SK-N-SH (cell line): ENCODE data around the gene MARCHF10. TPM values are rescaled to one million over a fixed set of nuclear protein-coding genes. Genes with fewer than 3 reads are reported as not detected.
"Not testable (repeated sequence)": the region's sequence is repeated elsewhere in the genome, so short reads cannot be mapped to it uniquely, and the experiment has no call there.

Experiments
- CTCF ChIA-PET: fragments of 300-600, 350-600 bp; formaldehyde crosslinking; extraction: SDS; loops from one replicate; lab custom pipeline; 2021; lab: Yijun Ruan, JAX
- POLR2A ChIA-PET: fragments of 350-600 bp; sonication (Branson Sonifier 250); formaldehyde crosslinking; extraction: SDS; loops from one replicate; lab custom pipeline; 2020; ENCODE audit warnings: antibody characterized with exemption, inconsistent platforms; lab: Yijun Ruan, JAX
- DNase-seq: peaks from one replicate; pipeline ENCODE4 v3.0.0; 2012
- H2AFZ ChIP-seq: fragments of 200-600 bp; sonication (generic); 2 replicates; pipeline ENCODE4 v1.8.1; 2016; ENCODE audit warnings: antibody characterized with exemption, mild to moderate bottlenecking, low read depth
- H3F3A ChIP-seq: fragments of 200-600 bp; sonication (generic); replicated peaks from 2 replicates; pipeline ENCODE3; 2016; ENCODE audit warnings: antibody characterized with exemption, mild to moderate bottlenecking; ENCODE audit not compliant: insufficient read depth
- H3K27ac ChIP-seq, 2 experiments: fragments of 200-500 bp in 1 of 2; fragments of 200-600 bp in 1 of 2; sonication (Bioruptor generic) in 1 of 2; sonication (generic), shearing (Covaris generic) in 1 of 2; 2 replicates each; pipeline versions ENCODE4 v1.5.1 to v1.6.1; 2014 to 2016; ENCODE audit warnings: low read depth in 2 of 2, inconsistent platforms in 1 of 2, low read length in 1 of 2, mild to moderate bottlenecking in 1 of 2, mixed read lengths in 1 of 2
- H3K27me3 ChIP-seq: fragments of 200-600 bp; sonication (generic), shearing (Covaris generic); 2 replicates; pipeline ENCODE4 v1.6.1; 2016; ENCODE audit warnings: mixed run types; ENCODE audit not compliant: insufficient read depth
- H3K36me3 ChIP-seq, 2 experiments: fragments of 200-500 bp in 1 of 2; fragments of 200-600 bp in 1 of 2; sonication (Bioruptor generic) in 1 of 2; sonication (generic) in 1 of 2; replicated peaks in 1 of 2; 2 replicates each; pipeline versions ENCODE3 to v1.5.1; 2014 to 2016; ENCODE audit warnings: low read length in 1 of 2, mild to moderate bottlenecking in 1 of 2; ENCODE audit not compliant: insufficient read depth in 2 of 2, control insufficient read depth in 1 of 2
- H3K4me1 ChIP-seq, 2 experiments: fragments of 200-500 bp in 1 of 2; fragments of 200-600 bp in 1 of 2; sonication (Bioruptor generic) in 1 of 2; sonication (generic), shearing (Covaris generic) in 1 of 2; 2 replicates each; pipeline versions ENCODE4 v1.5.1 to v1.6.1; 2014 to 2016; ENCODE audit warnings: low read depth in 1 of 2, low read length in 1 of 2, mixed run types in 1 of 2; ENCODE audit not compliant: insufficient read depth in 2 of 2, control insufficient read depth in 1 of 2
- H3K4me2 ChIP-seq: fragments of 200-600 bp; sonication (generic), shearing (Covaris generic); 2 replicates; pipeline ENCODE4 v1.6.1; 2017; ENCODE audit warnings: mixed run types
- H3K4me3 ChIP-seq, 2 experiments: fragments of 200-500 bp in 1 of 2; fragments of 200-600 bp in 1 of 2; sonication (Bioruptor generic) in 1 of 2; sonication (generic), shearing (Covaris generic) in 1 of 2; 2 replicates each; pipeline versions ENCODE4 v1.5.1 to v1.8.1; 2014 to 2016; ENCODE audit warnings: low read depth in 2 of 2, inconsistent platforms in 1 of 2, low read length in 1 of 2, mild to moderate bottlenecking in 1 of 2, mixed read lengths in 1 of 2, moderate library complexity in 1 of 2
- H3K79me2 ChIP-seq: fragments of 200-600 bp; sonication (generic); 2 replicates; pipeline ENCODE4 v1.8.1; 2017; ENCODE audit warnings: mild to moderate bottlenecking; ENCODE audit not compliant: insufficient read depth
- H3K9ac ChIP-seq: fragments of 200-600 bp; sonication (generic); 2 replicates; pipeline ENCODE4 v1.6.1; 2017; ENCODE audit warnings: mixed run types
- H3K9me2 ChIP-seq: fragments of 200-600 bp; sonication (generic); 2 replicates; pipeline ENCODE4 v1.6.1; 2017; ENCODE audit warnings: mixed run types
- H3K9me3 ChIP-seq: fragments of 200-600 bp; sonication (generic); 2 replicates; pipeline ENCODE4 v1.6.1; 2017; ENCODE audit warnings: mixed run types, mild to moderate bottlenecking, moderate library complexity
- H4K20me1 ChIP-seq: fragments of 200-600 bp; sonication (generic); 2 replicates; pipeline ENCODE4 v1.6.1; 2017; ENCODE audit warnings: mild to moderate bottlenecking, mixed run types; ENCODE audit not compliant: insufficient read depth
- CTCF ChIP-seq: fragments of 200-600 bp; sonication (generic); IDR thresholded peaks from 2 replicates; pipeline ENCODE4 v1.6.1; 2017; ENCODE audit warnings: antibody characterized with exemption, mild to moderate bottlenecking, moderate library complexity
- EZH2phosphoT487 ChIP-seq: fragments of 200-600 bp; sonication (generic); IDR thresholded peaks from 2 replicates; pipeline ENCODE4 v1.6.1; 2017; ENCODE audit warnings: low read depth, mixed run types, mild to moderate bottlenecking, antibody characterized with exemption, moderate library complexity, borderline replicate concordance
- FOSL2 ChIP-seq: IDR thresholded peaks from 2 replicates; pipeline ENCODE4 v1.4.0; 2012; ENCODE audit warnings: low read depth, mild to moderate bottlenecking, moderate library complexity, borderline replicate concordance
- FOXJ3 ChIP-seq: sonication (generic); formaldehyde crosslinking; IDR thresholded peaks from 2 replicates; pipeline ENCODE4 v1.5.1; 2020; ENCODE audit warnings: mild to moderate bottlenecking, missing genetic modification reagents
- FOXM1 ChIP-seq: IDR thresholded peaks from 2 replicates; pipeline ENCODE4 v1.4.0; 2012; ENCODE audit warnings: low read depth, mild to moderate bottlenecking
- GABPA ChIP-seq: IDR thresholded peaks from 2 replicates; pipeline ENCODE4 v1.4.0; 2012; ENCODE audit warnings: low read depth, mild to moderate bottlenecking
- IRF3 ChIP-seq: fragments of 150-350 bp; IDR thresholded peaks from 2 replicates; pipeline ENCODE4 v1.6.1; 2016; ENCODE audit warnings: mild to moderate bottlenecking, low read depth, low read length
- MAX ChIP-seq: IDR thresholded peaks from 2 replicates; pipeline ENCODE4 v1.4.0; 2012; ENCODE audit warnings: low read depth
- MEF2A ChIP-seq: IDR thresholded peaks from 2 replicates; pipeline ENCODE4 v1.4.0; 2012; ENCODE audit warnings: low read depth, borderline replicate concordance
- PBX3 ChIP-seq: IDR thresholded peaks from 2 replicates; pipeline ENCODE4; 2012
- REST ChIP-seq: IDR thresholded peaks from 2 replicates; pipeline ENCODE4 v1.6.1; 2012; ENCODE audit warnings: mild to moderate bottlenecking, low read depth, low read length, moderate library complexity
- TCF12 ChIP-seq: IDR thresholded peaks from 2 replicates; pipeline ENCODE4 v1.4.0; 2012
- TEAD4 ChIP-seq: IDR thresholded peaks from 2 replicates; pipeline ENCODE4 v1.4.0; 2012; ENCODE audit warnings: mild to moderate bottlenecking, borderline replicate concordance; ENCODE audit not compliant: insufficient read depth
- USF1 ChIP-seq: IDR thresholded peaks from 2 replicates; pipeline ENCODE4 v1.4.0; 2012; ENCODE audit warnings: low read depth, borderline replicate concordance
- USF2 ChIP-seq: fragments of 150-350 bp; IDR thresholded peaks from 2 replicates; pipeline ENCODE4 v1.6.1; 2017; ENCODE audit warnings: antibody characterized with exemption, low read length, low read depth, borderline replicate concordance
- YY1 ChIP-seq: IDR thresholded peaks from 2 replicates; pipeline ENCODE4 v1.4.0; 2012; ENCODE audit warnings: low read depth, mild to moderate bottlenecking
- WGBS: methylation state at CpG from one replicate; pipeline ENCODE4 v1.1.6; 2017; ENCODE audit warnings: low lambda C conversion rate; 5-methylcytosine and 5-hydroxymethylcytosine counted together
- polyA plus RNA-seq, 3 experiments: library from polyadenylated mRNA; depleted of rRNA; stranded (reverse); fragments of >200 nt; gene quantifications; 2 replicates each; pipeline ENCODE4 v1.2.3, GENCODE V29; 2012

Gene MARCHF10
- polyA plus RNA-seq, 1 of the 3 experiments (the other 2 are of a cell fraction), result 0.16 TPM

GRCh38 chr17:62840871-62841270, 32.8 kb upstream of the MARCHF10 start (continued):
- TF ChIP-seq TEAD4 (no peak), EZH2phosphoT487 (no peak), USF1 (no peak), FOXM1 (no peak), FOSL2 (no peak)

GRCh38 chr17:62833816-62834215, 25.7 kb upstream of the MARCHF10 start:
- POLR2A ChIA-PET, H4K20me1 ChIP-seq: not testable (repeated sequence)
- 97% methylated on average over 4 of the region's 4 CpGs for WGBS

GRCh38 chr17:62832405-62832804, 24.3 kb upstream of the MARCHF10 start:
- Histone ChIP-seq H3K4me1 (peaks cover 6 to 8% of the 10 kb centered on the region in 2 experiments; a peak in 3 of 4 replicates), H3K4me3 (no peak overlapping the region), H3K36me3 (peaks cover 0 to 6% of the 10 kb centered on the region in 2 experiments), H2AFZ (no peak overlapping the region), H3K4me2 (no peak overlapping the region), H3K79me2 (no peaks in the 10 kb centered on the region), H3K27me3 (no peaks in the 10 kb centered on the region), H3F3A (peaks cover 9% of the 10 kb centered on the region), H3K9ac (no peak overlapping the region), H4K20me1 (no peaks in the 10 kb centered on the region), H3K9me2 (no peaks in the 10 kb centered on the region), H3K9me3 (no peaks in the 10 kb centered on the region), H3K27ac (no peak overlapping the region)
- ChIA-PET POLR2A (no interaction called here), CTCF (interaction anchor here (1.0 kb wide), 1 partner anchor 142 kb away, joined by 3 read pairs; no protein-coding TSS in a partner anchor)
- WGBS, result 97% methylated on average over 1 of the region's 1 CpG
- DNase-seq, result no peak
- TF ChIP-seq MAX (no peak), MEF2A (no peak), PBX3 (no peak), TCF12 (no peak), GABPA (no peak), REST (no peak), IRF3 (no peak), YY1 (no peak), FOXJ3 (CRISPR knock-in tag) (no peak), CTCF (no peak), USF2 (no peak)

More at GRCh38 chr17:62833816-62834215, 25.7 kb upstream of the MARCHF10 start:
- H3K9ac ChIP-seq, H3K79me2 ChIP-seq, H3K4me3 ChIP-seq, H3K36me3 ChIP-seq, H3K27me3 ChIP-seq, CTCF ChIA-PET, H3K9me3 ChIP-seq, DNase-seq, H3F3A ChIP-seq, H3K4me1 ChIP-seq, H3K4me2 ChIP-seq, H3K9me2 ChIP-seq, H2AFZ ChIP-seq, H3K27ac ChIP-seq: not testable (repeated sequence)
